Stimulated activated naive CD8-positive, alpha-beta T cell treated with anti-CD3 and anti-CD28 coated beads, Interleukin-15, Interleukin-2, amounts not matched to agents 100 ng/mL and 50 ng/mL, for 24 hours (primary cell): ENCODE data around the gene KRTAP2-3.

Experiments
- H3K27ac Mint-ChIP-seq: one replicate; pipeline ENCODE4 v1.8.0; 2021; ENCODE audit warnings: mild to moderate bottlenecking, mixed read lengths
- H3K27me3 Mint-ChIP-seq: one replicate; pipeline ENCODE4 v1.8.0; 2021; ENCODE audit warnings: mixed read lengths
- H3K36me3 Mint-ChIP-seq: one replicate; pipeline ENCODE4 v1.8.0; 2021; ENCODE audit warnings: low read depth, mixed read lengths
- H3K4me1 Mint-ChIP-seq: one replicate; pipeline ENCODE4 v1.8.0; 2021; ENCODE audit warnings: low read depth, mixed read lengths
- H3K4me3 Mint-ChIP-seq: one replicate; pipeline ENCODE4 v1.8.0; 2021; ENCODE audit warnings: mild to moderate bottlenecking, mixed read lengths
- H3K9me3 Mint-ChIP-seq: one replicate; pipeline ENCODE4 v1.8.0; 2021; ENCODE audit warnings: mixed read lengths

The KRTAP2-3 gene

DNA sequence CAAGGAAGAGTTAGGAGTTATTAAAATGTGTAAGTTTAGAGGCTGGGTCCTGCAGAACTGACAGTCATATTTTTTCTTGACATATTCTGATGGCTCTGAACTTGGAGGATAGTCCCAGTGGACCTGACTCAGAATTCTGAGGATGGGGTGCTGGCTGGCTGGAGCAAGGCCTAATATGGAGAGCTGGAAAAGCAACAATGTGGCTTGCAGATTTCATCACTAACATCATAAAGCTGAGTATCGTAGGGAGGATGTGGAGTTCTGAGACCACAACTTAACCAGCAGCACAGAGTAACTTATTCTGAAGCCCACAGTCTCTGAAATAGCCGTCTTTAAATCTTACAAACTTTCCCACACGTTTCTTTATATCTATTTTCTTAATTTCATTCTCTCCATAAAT is 35.2 kb downstream of the KRTAP2-3 start:
- no peak overlapping the region for H3K27ac Mint-ChIP-seq
- peaks cover 6% of the 10 kb centered on the region for H3K27me3 Mint-ChIP-seq
- no peaks in the 10 kb centered on the region for H3K9me3 Mint-ChIP-seq
- H3K4me1 Mint-ChIP-seq = no peaks in the 10 kb centered on the region
- H3K36me3 Mint-ChIP-seq = no peaks in the 10 kb centered on the region
- H3K4me3 Mint-ChIP-seq = no peak overlapping the region

- Mint-ChIP-seq H3K27ac (no peak overlapping the region), H3K4me1 (no peaks in the 10 kb centered on the region), H3K4me3 (no peak overlapping the region), H3K9me3 (no peaks in the 10 kb centered on the region), H3K36me3 (no peaks in the 10 kb centered on the region), H3K27me3 (peaks cover 6% of the 10 kb centered on the region)
Observed at GRCh38 chr17:41020336-41020735, 39.6 kb downstream of the KRTAP2-3 start.

GRCh38 chr17:41019415-41019814 is 40.5 kb downstream of the KRTAP2-3 start:
- peaks cover 6% of the 10 kb centered on the region for H3K27me3 Mint-ChIP-seq
- H3K9me3 Mint-ChIP-seq = no peaks in the 10 kb centered on the region
- H3K4me1 Mint-ChIP-seq = no peaks in the 10 kb centered on the region
- no peaks in the 10 kb centered on the region for H3K36me3 Mint-ChIP-seq
- H3K4me3 Mint-ChIP-seq = no peak overlapping the region
- H3K27ac Mint-ChIP-seq = no peak overlapping the region

- no peaks in the 10 kb centered on the region for H3K36me3 Mint-ChIP-seq
- H3K9me3 Mint-ChIP-seq = no peaks in the 10 kb centered on the region
- H3K4me3 Mint-ChIP-seq = no peak overlapping the region
- H3K4me1 Mint-ChIP-seq = no peaks in the 10 kb centered on the region
- H3K27me3 Mint-ChIP-seq = peaks cover 6% of the 10 kb centered on the region
- H3K27ac Mint-ChIP-seq = no peak overlapping the region
Observed at GRCh38 chr17:41018541-41018940, 41.4 kb downstream of the KRTAP2-3 start.

GRCh38 chr17:41016578-41017215 is 43.2 kb downstream of the KRTAP2-3 start:
- Mint-ChIP-seq H3K9me3 (no peaks in the 10 kb centered on the region), H3K27ac (no peak overlapping the region), H3K4me3 (no peak overlapping the region), H3K36me3 (no peaks in the 10 kb centered on the region), H3K27me3 (peaks cover 6% of the 10 kb centered on the region), H3K4me1 (no peaks in the 10 kb centered on the region)

- Mint-ChIP-seq H3K27ac (no peak overlapping the region), H3K27me3 (peaks cover 6% of the 10 kb centered on the region), H3K4me1 (no peaks in the 10 kb centered on the region), H3K9me3 (no peaks in the 10 kb centered on the region), H3K36me3 (no peaks in the 10 kb centered on the region), H3K4me3 (no peak overlapping the region)
Observed at GRCh38 chr17:41015454-41015853, 44.5 kb downstream of the KRTAP2-3 start.

DNA sequence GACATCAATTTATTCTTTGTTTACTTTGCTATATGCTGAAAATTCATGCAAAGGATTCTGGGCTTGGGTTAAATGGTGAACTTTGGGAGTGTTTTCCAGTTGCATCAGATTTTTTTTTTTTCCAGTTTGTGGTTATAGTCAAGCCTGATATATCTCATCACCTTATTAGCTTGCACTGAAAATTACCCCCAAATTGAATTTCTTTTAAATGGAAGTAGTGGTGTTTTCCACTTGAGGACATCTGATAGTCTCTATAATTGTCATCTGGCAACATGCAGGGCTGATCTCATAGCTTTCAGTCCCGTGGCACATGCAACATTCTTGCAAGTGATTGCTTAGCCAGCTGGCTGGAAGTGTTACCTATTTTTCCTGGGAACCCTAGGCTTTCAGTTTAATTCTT is 46.3 kb downstream of the KRTAP2-3 start:
- H3K27ac Mint-ChIP-seq = no peak overlapping the region
- no peaks in the 10 kb centered on the region for H3K9me3 Mint-ChIP-seq
- peaks cover 6% of the 10 kb centered on the region for H3K27me3 Mint-ChIP-seq
- no peaks in the 10 kb centered on the region for H3K36me3 Mint-ChIP-seq
- H3K4me1 Mint-ChIP-seq = no peaks in the 10 kb centered on the region
- no peak overlapping the region for H3K4me3 Mint-ChIP-seq

DNA sequence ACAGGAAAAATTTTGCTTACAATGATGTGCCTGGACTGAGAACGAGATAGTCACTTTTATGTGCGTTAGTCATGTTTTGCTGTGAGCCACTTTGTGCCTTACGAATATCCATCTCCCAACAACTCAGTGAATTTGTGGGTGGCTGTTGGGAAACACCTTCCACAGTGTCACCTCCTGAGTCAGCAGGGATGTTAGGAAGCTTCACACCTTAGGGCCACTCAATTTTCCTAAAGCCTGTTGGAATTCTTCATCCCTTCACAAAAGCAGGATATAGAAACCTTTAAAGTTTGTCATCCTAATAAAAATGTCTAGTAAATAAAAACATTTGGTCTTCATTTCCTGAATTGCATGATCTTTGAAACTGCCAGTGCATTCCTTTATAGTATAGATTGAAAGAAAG is 46.7 kb downstream of the KRTAP2-3 start:
- Mint-ChIP-seq H3K36me3 (no peaks in the 10 kb centered on the region), H3K4me1 (no peaks in the 10 kb centered on the region), H3K4me3 (no peak overlapping the region)

DNA sequence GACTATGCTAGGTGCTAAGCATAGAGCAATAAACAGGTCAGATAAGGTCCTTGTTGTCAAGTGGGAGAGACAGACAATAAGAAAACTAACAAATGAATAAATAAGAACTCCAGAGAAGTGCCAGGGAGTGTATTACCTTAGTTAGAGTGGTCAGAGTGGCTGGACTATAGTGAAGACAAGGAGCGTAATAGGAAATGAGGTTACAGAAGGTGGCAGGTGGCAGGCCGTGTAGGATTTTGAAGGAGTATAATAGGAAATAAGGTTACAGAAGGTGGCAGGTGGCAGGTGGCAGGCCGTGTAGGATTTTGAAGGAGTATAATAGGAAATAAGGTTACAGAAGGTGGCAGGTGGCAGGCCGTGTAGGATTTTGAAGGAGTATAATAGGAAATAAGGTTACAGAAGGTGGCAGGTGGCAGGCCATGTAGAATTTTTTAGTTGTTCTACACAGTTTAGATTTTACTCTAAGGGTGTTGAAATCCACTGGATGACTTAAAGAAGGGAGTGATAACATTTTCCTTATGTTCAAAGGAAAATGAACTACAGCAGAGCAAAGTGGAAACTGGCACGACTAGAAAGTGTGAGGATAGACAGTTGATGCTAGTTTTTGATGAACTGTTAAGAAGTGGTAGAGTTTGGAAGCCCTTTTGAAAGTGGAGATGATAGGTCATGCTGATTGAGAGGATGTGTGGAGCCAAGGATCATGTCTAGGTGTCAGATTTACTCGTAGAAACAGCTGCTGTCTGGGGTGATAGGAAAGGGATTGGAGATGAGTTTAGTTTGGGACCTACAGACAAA is 47.4 kb downstream of the KRTAP2-3 start:
- no peaks in the 10 kb centered on the region for H3K4me1 Mint-ChIP-seq
- no peak overlapping the region for H3K27ac Mint-ChIP-seq
- no peak overlapping the region for H3K4me3 Mint-ChIP-seq
- H3K27me3 Mint-ChIP-seq = peaks cover 6% of the 10 kb centered on the region
- no peaks in the 10 kb centered on the region for H3K36me3 Mint-ChIP-seq
- H3K9me3 Mint-ChIP-seq = no peaks in the 10 kb centered on the region

More for the DNA sequence above, 46.7 kb downstream of the KRTAP2-3 start:
- H3K27ac Mint-ChIP-seq = no peak overlapping the region
- H3K27me3 Mint-ChIP-seq = peaks cover 6% of the 10 kb centered on the region
- H3K9me3 Mint-ChIP-seq = no peaks in the 10 kb centered on the region

DNA sequence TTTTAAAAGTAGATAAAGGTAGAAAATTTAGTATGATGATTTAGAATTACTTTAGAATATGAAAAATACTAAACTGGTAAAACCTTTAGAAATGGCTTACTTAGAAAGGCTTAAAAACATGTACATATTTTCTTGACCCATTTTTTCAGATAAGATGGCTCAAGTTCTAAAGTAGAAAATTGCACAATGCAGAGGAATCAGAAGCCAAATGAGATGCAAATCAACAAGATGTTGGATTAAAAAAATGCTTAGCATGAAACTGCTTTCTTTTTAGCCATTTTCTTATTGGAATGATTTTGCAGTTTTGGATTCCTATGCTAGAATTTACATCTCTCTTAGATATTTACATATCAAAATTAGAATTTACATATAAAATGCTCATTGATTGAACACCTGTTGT is 49.5 kb downstream of the KRTAP2-3 start:
- Mint-ChIP-seq H3K4me1 (no peaks in the 10 kb centered on the region), H3K9me3 (no peaks in the 10 kb centered on the region), H3K27me3 (peaks cover 1% of the 10 kb centered on the region), H3K36me3 (no peaks in the 10 kb centered on the region), H3K4me3 (no peak overlapping the region), H3K27ac (no peak overlapping the region)

DNA sequence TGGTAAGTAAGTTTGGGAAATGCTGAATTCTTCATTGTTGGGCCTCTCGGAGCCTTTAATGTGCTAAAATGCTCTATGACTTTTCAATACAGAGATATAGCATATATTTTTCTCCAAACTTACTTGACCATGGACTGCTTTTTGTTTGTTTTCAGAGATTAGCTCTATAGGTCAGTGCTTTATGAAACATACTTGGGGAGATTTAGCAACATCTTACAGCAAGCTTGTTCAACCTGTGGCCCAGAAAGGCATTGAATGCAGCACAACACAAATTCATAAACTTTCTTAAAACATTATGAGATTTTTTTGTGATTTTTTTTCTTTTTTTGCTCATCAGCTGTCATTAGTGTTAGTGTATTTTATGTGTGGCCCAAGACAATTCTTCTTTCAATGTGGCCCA is 50.0 kb downstream of the KRTAP2-3 start:
- H3K27me3 Mint-ChIP-seq = no peaks in the 10 kb centered on the region
- H3K27ac Mint-ChIP-seq = no peak overlapping the region
- H3K4me3 Mint-ChIP-seq = no peak overlapping the region
- no peaks in the 10 kb centered on the region for H3K9me3 Mint-ChIP-seq
- H3K4me1 Mint-ChIP-seq = no peaks in the 10 kb centered on the region
- H3K36me3 Mint-ChIP-seq = no peaks in the 10 kb centered on the region

DNA sequence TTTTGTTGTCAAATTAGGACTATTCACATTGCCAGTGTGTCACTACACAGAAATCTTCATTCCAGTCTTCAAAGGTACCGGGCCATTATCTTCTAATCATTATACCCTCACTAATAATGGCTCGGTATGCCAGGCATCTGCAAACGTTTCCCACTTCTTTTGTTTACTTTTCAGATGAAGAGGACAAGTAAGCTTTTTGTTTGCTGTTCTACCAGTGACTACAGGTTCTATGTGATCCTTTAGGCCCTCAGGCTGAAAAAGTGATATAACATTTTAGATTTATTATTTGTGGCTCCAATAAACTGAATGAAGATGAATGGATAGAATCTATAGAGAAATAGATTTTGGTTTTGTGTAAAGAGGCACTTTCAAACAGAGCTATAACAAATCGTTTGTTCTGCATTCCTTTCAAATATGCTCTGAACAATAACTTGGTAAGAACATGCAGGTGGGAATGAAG is 50.6 kb downstream of the KRTAP2-3 start:
- no peaks in the 10 kb centered on the region for H3K4me1 Mint-ChIP-seq
- no peaks in the 10 kb centered on the region for H3K9me3 Mint-ChIP-seq
- H3K27me3 Mint-ChIP-seq = no peaks in the 10 kb centered on the region
- H3K36me3 Mint-ChIP-seq = no peaks in the 10 kb centered on the region
- no peak overlapping the region for H3K27ac Mint-ChIP-seq
- no peak overlapping the region for H3K4me3 Mint-ChIP-seq
